Colon (tissue), 2 donors: ENCODE results near the gene C1orf226.

ENCODE experiments used
- FAIRE-seq: peaks from 2 replicates; lab custom pipeline; 2012; peaks lifted over from hg19 to GRCh38; lab: Jason Lieb, UNC
- donor health status: control.
- donor health status: control.

C1orf226 gene

GRCh38 chr1:162385280-162385623 lies 3.7 kb downstream of the C1orf226 start:
- FAIRE-seq: no peak

DNA sequence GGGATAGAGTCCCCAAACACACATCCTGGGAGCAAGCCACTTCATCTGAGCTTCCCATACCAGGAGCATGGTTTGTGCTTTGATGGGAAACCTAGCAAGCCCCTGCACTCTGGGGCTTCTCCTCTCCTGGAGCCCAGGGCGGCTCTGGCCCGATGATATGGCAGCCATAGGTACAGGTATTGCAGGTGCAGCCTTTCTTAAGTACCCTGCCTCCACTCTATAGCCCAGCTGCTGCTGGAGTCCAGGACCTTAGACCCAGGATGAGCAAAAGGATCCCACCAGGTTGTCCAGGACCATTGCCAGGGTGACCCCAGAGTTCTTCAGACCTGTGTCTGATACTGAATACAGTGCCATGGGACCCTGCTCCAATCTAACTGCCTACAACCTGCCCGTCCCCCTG lies 4.2 kb downstream of the C1orf226 start:
- no peak for FAIRE-seq

DNA sequence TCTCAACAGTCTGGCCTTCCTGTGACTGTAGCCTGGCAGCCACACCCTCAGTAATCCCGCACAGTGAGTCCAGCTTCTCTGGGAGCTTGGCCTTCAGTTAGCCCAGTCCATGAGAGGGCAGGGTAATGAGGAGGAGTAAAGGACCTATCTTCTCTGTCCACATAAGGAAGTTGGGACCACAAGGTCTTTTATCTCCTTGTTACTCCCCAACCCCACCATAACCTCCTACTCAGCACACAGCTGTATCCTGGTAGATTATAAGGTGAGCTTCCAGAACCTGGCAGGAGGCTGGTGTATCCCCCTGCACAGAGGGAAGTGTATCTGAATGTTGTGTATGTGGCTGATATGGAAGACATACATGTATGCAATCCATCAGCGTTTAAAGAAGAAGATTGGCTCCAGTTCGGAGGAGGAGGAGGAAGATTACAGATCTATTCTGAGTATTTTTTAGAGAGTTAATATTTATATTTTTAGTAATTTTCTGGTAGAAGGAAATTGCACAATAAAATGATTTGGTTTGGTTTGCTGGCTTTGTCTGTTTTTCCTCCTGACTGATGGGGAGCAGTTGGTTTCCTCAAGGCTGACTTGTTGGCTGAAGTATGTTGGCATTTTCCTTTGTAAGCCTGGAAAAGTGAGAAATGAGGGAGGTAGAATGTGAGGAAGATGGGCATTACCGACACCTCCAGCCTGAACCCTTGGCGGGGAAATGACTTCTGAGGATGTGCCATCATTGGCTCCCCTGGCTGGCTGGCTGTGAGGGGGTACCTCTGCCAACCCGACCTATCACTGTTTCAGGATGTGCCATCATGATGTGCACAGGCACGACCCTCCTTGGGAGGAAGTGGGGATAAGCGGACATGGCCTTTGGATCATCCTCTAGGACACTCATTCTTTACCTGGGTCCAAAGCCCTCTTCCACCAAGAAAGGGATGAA lies 5.0 kb downstream of the C1orf226 start:
- no peak for FAIRE-seq

DNA sequence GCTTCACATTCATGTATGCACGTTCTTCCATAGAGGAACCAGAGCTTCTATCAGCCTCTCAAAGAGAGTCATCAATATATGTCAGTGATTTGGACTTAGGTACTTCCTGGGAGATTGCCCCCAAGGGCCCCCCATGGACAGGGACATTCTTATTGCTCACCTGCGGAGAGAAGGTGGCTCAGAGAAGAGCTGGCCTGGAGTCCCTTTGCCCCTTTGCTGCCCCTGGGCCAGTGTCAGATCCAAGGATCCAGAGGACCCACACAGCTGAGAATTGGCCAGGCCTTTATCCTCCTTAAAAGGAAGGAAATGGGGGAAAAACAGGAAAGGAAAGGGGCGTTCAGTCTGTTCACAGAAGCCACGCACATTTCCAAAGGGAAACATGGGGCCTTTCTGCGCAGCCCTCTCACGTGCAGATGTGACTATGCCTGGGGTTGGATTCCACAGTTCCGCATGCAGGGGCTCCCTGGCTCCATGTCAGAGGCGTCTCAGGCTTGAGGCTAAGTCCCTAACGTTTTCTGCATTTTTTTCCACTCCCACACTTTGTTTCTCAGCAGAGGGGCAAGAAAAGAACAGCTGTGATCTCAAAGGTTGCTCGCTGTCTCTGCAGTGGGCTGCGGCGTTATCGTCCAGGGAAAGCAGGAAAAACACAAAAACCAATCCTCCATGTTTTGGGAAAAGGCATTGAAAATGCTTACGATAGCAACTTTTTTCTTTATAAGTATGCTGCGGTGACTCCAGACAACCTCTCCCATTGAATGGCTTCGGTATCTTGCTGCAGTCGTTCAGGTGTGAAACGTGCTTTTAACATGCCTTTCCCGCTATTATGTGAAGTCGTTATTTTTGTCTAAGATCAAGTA lies 5.9 kb downstream of the C1orf226 start:
- FAIRE-seq: no peak

GRCh38 chr1:162388083-162388594 lies 6.6 kb downstream of the C1orf226 start:
- FAIRE-seq: no peak

GRCh38 chr1:162388615-162389014 lies 7.1 kb downstream of the C1orf226 start:
- FAIRE-seq: no peak

- no peak for FAIRE-seq
Observed at GRCh38 chr1:162389021-162389818, 7.7 kb downstream of the C1orf226 start.

- no peak for FAIRE-seq
Observed at GRCh38 chr1:162389971-162390370, 8.4 kb downstream of the C1orf226 start.

DNA sequence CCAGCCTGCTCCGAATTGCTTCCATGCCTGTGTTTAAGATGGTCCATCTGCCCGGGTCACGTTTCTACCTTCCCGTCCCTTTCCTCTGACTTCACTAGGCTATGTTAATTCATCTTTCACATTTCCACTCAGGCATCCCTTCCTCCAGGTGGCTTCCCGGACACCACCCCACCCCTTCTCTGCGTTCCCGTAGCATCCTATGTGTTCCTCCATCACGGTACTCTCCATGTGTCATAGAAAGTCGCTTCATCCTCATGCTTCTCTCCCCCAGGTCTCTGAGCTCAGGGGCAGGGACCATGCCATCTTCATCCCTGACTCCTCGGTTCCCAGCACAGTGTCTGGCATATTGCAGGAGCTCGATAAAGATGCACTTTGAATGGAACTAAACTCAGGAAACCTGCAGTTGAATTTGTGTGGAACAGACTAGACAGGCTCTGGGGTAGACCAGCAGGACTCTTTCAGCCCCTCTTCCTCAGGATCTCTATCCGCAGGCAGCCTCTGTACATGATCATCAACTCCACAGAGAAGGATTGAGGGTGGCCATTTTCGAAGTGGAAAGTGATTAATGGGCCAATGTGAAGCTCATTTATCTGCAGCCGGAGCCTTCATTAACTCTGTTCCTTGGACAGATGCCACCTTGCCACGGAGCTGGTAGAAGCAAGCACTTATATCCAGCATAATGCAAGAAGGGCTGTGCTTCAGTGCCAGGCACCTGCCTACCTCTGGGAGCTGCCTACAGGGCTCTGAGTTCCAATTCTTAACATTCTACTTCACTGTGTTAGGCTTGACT lies 9.1 kb downstream of the C1orf226 start:
- FAIRE-seq: no peak

GRCh38 chr1:162391790-162392563 lies 10.4 kb downstream of the C1orf226 start:
- FAIRE-seq: peak; percentile 21

DNA sequence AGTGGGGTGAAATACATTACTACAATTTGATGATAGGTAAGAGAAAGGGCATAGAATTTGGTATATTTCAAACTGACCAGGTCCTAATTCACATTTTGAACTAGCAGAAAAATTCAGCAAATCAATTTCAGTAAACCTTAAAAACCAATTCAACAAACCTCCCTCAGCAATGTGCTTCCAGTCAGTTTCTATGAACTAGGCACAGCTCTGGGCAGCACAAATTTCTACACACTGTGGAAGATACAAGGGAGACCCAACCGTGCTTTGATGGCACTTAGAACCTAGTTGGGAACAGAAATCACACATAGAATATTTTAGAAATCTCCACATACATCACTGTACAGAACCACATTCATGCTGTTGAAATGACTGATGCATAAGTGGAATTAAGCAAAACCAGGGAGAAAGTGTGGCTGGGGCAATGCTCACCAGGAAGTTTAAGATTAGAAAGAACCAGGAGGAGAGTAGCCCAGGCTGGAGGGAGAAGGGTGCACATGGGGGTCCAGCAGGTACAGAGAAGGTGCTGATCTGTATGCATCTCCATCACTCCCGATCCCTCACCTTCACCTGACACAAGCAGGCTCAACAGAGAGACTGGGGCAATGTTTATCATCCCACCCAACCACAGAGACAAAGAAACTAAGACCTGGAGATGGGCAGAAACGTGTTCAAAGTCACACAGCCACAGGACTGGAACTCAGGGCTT lies 14.8 kb downstream of the C1orf226 start:
- FAIRE-seq: no peak

DNA sequence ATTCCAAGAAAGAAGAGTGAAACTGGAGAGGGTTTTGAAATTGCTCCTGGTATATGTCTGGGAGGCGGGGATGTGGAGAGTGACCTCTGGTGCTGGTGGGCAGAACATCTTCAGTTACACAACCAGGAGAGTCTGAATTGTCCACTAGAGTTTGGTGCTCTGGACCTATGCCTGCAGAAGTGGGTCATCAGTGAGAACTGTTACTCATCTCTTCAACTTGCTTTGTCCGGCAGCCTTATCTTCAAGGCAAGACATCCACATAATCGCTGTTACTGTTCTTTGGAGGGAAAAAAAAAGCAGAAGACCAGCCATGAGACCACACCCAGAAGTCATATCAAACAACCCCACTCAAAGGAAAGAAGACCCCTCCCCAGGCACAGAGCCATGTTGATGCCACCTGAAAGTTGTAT lies 15.5 kb downstream of the C1orf226 start:
- FAIRE-seq: no peak

- no peak for FAIRE-seq
Observed at GRCh38 chr1:162397943-162398560, 16.5 kb downstream of the C1orf226 start.

DNA sequence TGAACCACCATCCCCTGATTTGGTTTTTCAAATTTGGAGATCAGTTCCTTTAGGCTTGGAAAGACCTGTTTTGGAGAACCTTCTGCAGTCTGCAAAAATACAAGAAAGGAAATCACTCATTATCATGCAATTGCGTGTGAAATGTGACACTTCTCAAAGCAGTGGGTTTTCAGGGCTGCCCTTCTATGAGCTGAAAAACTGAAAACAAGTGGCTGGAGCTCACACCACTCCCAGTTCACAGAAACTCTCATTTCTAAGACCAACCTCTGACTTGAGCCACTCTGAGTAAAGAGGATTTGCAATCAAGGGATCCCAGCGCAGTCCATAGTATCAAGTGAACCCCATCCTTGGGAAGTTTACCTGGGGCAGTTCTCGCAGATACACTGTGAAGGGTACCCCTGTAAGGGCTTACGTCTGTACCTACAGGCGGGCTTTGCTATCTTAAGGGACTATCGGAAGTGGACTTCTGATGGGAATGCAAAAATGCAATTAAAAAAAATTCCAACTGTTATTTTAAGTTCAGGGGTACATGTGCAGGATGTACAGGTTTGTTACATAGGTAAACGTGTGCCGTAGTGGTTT lies 17.6 kb downstream of the C1orf226 start:
- FAIRE-seq: no peak

- FAIRE-seq: no peak
Observed at GRCh38 chr1:162400790-162401355, 19.3 kb downstream of the C1orf226 start.

GRCh38 chr1:162404550-162405160 lies 23.1 kb downstream of the C1orf226 start:
- no peak for FAIRE-seq

DNA sequence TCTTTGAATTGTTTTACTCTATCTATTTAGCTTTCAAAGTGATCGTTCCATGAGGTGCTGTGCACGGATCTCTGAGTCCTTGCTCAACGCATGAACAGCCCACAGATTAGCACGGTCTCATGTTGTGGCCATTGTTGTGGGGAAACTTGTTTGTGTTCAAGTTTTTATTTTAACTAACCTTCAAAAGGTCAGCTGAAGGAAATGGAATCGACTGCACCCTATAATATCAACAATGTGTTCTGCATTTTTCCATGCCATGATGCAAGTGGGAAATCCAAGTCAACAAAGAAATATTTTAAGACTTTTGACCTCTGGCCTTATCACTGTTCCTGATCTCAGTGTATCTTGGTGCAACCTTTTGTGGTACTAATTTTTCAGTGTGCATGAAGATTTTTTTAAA lies 24.3 kb downstream of the C1orf226 start:
- no peak for FAIRE-seq

DNA sequence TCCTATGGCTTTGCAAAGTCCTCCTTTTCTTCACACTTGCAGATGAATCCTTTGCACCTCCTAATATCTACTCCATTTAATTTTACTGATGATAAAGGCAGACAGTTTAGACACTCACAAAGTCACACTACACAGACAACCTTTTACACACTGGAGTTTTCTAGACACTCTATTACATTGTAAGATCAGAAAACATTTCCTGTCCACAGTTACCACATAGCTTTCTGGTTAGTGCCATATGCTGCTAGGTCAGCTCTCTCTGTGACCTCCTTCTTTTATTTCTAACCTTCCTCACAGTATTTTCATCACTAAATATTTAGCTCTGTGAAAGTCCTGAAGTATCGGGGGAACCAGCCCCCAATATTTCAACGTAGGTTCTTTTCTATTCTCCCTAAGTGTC lies 25.3 kb downstream of the C1orf226 start:
- no peak for FAIRE-seq
